ENCODE measurements around the gene ZDHHC4. TPM values are rescaled to one million over a fixed set of nuclear protein-coding genes. Genes with fewer than 3 reads are reported as not detected.

Gene ZDHHC4
- total RNA-seq, 1 experiment from 2014 or later = 62.0 TPM

DNA sequence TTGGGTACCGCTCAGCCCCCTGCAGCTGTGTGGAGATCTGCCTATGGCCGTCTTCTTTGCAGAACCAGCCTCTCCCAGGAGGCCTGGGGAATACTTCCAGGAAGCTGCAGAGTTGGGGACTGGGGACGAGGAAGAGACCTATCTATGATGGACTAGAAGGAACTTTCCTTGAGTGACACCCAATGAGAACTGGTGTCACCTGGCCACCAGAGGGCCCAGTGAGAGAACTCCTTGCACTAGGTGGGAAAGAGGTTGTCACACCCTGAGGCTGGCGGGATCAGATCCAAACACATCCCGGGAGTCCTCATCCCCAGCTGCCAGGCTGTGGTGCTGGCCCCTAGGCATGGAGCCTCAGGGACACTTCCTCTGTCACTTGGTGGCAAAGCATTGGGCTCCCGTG, 21.1 kb upstream of the ZDHHC4 start:
- no peaks in the 10 kb centered on the region for H3K27me3 Mint-ChIP-seq (ENCODE audit: low read depth)
- H3K79me1 ChIP-seq (ENCODE audit: insufficient read depth, low read depth, low read length, poor library complexity, severe bottlenecking) = no peaks in the 10 kb centered on the region
- peak; percentile 66 for TF ChIP-seq CTCF (conservative IDR thresholded peaks at IDR 0.05)
- WGBS (ENCODE audit: extremely low coverage, insufficient read length, low lambda C conversion rate) = no CpG with 5 or more reads among the region's 6 CpGs
- no peak overlapping the region for H3K27ac ChIP-seq (ENCODE audit: insufficient read length, low read depth, low read length)
- no peaks in the 10 kb centered on the region for H3K9me3 ChIP-seq (ENCODE audit: control insufficient read depth, low read depth, low read length)
- no peak overlapping the region for H3K4me3 Mint-ChIP-seq
- H3K23me2 ChIP-seq (ENCODE audit: insufficient read length, low read depth, low read length, poor library complexity, severe bottlenecking) = no peaks in the 10 kb centered on the region
- H2BK12ac ChIP-seq (ENCODE audit: insufficient read length, low read depth, low read length) = no peak overlapping the region
- no peaks in the 10 kb centered on the region for H3K9me3 Mint-ChIP-seq
- H3K18ac ChIP-seq (ENCODE audit: insufficient read length, low read depth, low read length) = no peak overlapping the region
- no peak overlapping the region for H2BK5ac ChIP-seq (ENCODE audit: insufficient read length, low read length)
- H3K4ac ChIP-seq (ENCODE audit: low read depth, low read length) = no peak overlapping the region
- H3K14ac ChIP-seq (ENCODE audit: insufficient read depth, low read length) = no peak overlapping the region
- H3T11ph ChIP-seq (ENCODE audit: low read length) = no peak overlapping the region
- peaks cover 11 to 16% of the 10 kb centered on the region in 2 experiments for H3K4me1 Mint-ChIP-seq
- no peak overlapping the region for H4K8ac ChIP-seq (replicated peaks; ENCODE audit: insufficient read length, low read depth, low read length)
- H3K4me2 ChIP-seq (ENCODE audit: insufficient read depth, insufficient read length, low read length) = no peak overlapping the region
- H2AK5ac ChIP-seq (ENCODE audit: insufficient read length, low read length) = no peak overlapping the region
- no peak overlapping the region for H3K56ac ChIP-seq (ENCODE audit: insufficient read length, low read depth, low read length)
- H2BK20ac ChIP-seq (ENCODE audit: low read depth, low read length, poor library complexity, severe bottlenecking) = no peak overlapping the region
- no peaks in the 10 kb centered on the region; the same call in 1 of the 2 replicates for H3K4me1 ChIP-seq (ENCODE audit: insufficient read depth, low read length)
- no peak overlapping the region for H4K5ac ChIP-seq (ENCODE audit: insufficient read length, low read depth, low read length)
- H2AFZ ChIP-seq (ENCODE audit: low read length) = no peak overlapping the region
- H2BK15ac ChIP-seq (ENCODE audit: low read depth, low read length) = no peak overlapping the region
- no peak overlapping the region for H2BK120ac ChIP-seq (ENCODE audit: low read depth, low read length, poor library complexity, severe bottlenecking)
- no peaks in the 10 kb centered on the region for H4K20me1 ChIP-seq (ENCODE audit: control insufficient read depth, insufficient read depth, insufficient read length)
- no peak overlapping the region for H3K9ac ChIP-seq (ENCODE audit: extremely low read depth, insufficient read length, low read length)
- DNase-seq = peak; percentile 79
- H3K23ac ChIP-seq (ENCODE audit: insufficient read length, low read depth, low read length) = no peak overlapping the region
- H3K27me3 ChIP-seq (ENCODE audit: insufficient read depth, low read length) = no peaks in the 10 kb centered on the region
- peak overlapping the region in 1 of 3 experiments; percentile 34; a peak in 1 of 7 replicates for H3K27ac Mint-ChIP-seq
- no peaks in the 10 kb centered on the region for H3K79me2 ChIP-seq (ENCODE audit: insufficient read depth, low read length)
- H4K91ac ChIP-seq (ENCODE audit: insufficient read length, low read depth, low read length) = no peak overlapping the region
- no peaks in the 10 kb centered on the region for H3K36me3 Mint-ChIP-seq (ENCODE audit: insufficient read depth in 1 of 3, low read depth in 3 of 3)
